HepG2 (cell line): ENCODE data around the gene PCSK6. TPM values are rescaled to one million over a fixed set of nuclear protein-coding genes. Genes with fewer than 3 reads are reported as not detected.
A peak's percentile ranks its signal among the peaks of the same experiment; 100 is the strongest.

Source experiments
- ARNTL ChIP-seq: sonication (generic); formaldehyde crosslinking; IDR thresholded peaks from 2 replicates; pipeline ENCODE4 v1.4.0; 2020; ENCODE audit warnings: mild to moderate bottlenecking, missing genetic modification reagents
- CHCHD3 ChIP-seq: sonication (generic); formaldehyde crosslinking; IDR thresholded peaks from 2 replicates; pipeline ENCODE4 v1.8.0; 2022; ENCODE audit warnings: mild to moderate bottlenecking, missing genetic modification reagents, moderate library complexity
- GATAD1 ChIP-seq: IDR thresholded peaks from 2 replicates; pipeline ENCODE4 v1.6.1; 2016; ENCODE audit warnings: missing genetic modification reagents, missing compliant biosample characterization
- GFI1 ChIP-seq: sonication (generic); formaldehyde crosslinking; IDR thresholded peaks from 2 replicates; pipeline ENCODE4 v1.5.0; 2020; ENCODE audit warnings: missing genetic modification reagents, mild to moderate bottlenecking, borderline replicate concordance
- MTA1 ChIP-seq: sonication (generic); formaldehyde crosslinking; IDR thresholded peaks from 2 replicates; pipeline ENCODE4 v1.4.0; 2020; ENCODE audit warnings: missing genetic modification reagents, mild to moderate bottlenecking, borderline replicate concordance
- NR3C1 ChIP-seq: sonication (generic); formaldehyde crosslinking; IDR thresholded peaks from 2 replicates; pipeline ENCODE4 v1.4.0; 2020; ENCODE audit warnings: missing genetic modification reagents
- SNAPC2 ChIP-seq: sonication (generic); formaldehyde crosslinking; IDR thresholded peaks from 2 replicates; pipeline ENCODE4 v1.8.1; 2022; ENCODE audit warnings: mild to moderate bottlenecking, missing genetic modification reagents
- SPEN ChIP-seq: sonication (generic); formaldehyde crosslinking; IDR thresholded peaks from 2 replicates; pipeline ENCODE4 v1.5.1; 2020; ENCODE audit warnings: low read depth, mild to moderate bottlenecking, missing genetic modification reagents
- SRY ChIP-seq: sonication (generic); formaldehyde crosslinking; IDR thresholded peaks from 2 replicates; pipeline ENCODE4 v1.8.0; 2022; ENCODE audit warnings: mild to moderate bottlenecking, missing genetic modification reagents
- TBX2 ChIP-seq: sonication (generic); formaldehyde crosslinking; IDR thresholded peaks from 2 replicates; pipeline ENCODE4 v1.5.0; 2020; ENCODE audit warnings: missing genetic modification reagents, mild to moderate bottlenecking, borderline replicate concordance
- ZFP90 ChIP-seq: sonication (generic); formaldehyde crosslinking; IDR thresholded peaks from 2 replicates; pipeline ENCODE4 v1.8.0; 2022; ENCODE audit warnings: missing genetic modification reagents, mild to moderate bottlenecking, inconsistent platforms, borderline replicate concordance
- ZNF224 ChIP-seq: sonication (generic); formaldehyde crosslinking; IDR thresholded peaks from 2 replicates; pipeline ENCODE4 v1.5.0; 2020; ENCODE audit warnings: mild to moderate bottlenecking, missing genetic modification reagents
- ZNF296 ChIP-seq: sonication (generic); formaldehyde crosslinking; conservative IDR thresholded peaks from 2 replicates; pipeline ENCODE4 v1.5.0; 2020; ENCODE audit warnings: mild to moderate bottlenecking, missing genetic modification reagents
- ZNF382 ChIP-seq: sonication (generic); formaldehyde crosslinking; IDR thresholded peaks from 2 replicates; pipeline ENCODE4 v1.5.0; 2020; ENCODE audit warnings: missing genetic modification reagents, mild to moderate bottlenecking, borderline replicate concordance
- ZNF562 ChIP-seq: sonication (generic); formaldehyde crosslinking; IDR thresholded peaks from 2 replicates; pipeline ENCODE4 v1.8.0; 2022; ENCODE audit warnings: missing genetic modification reagents, borderline replicate concordance
- ZNF567 ChIP-seq: sonication (generic); formaldehyde crosslinking; IDR thresholded peaks from 2 replicates; pipeline ENCODE4 v1.8.1; 2023; ENCODE audit warnings: mild to moderate bottlenecking, missing genetic modification reagents, borderline replicate concordance
- polyA plus RNA-seq, 8 experiments: library from polyadenylated mRNA; depleted of rRNA in 3 of 8; stranded (reverse) in 7 of 8; unstranded in 1 of 8; fragments of >200 nt; fragmentation: Illumina TruSeq in 4 of 8; extraction: Trizol in 4 of 8; gene quantifications; 2 replicates each; pipeline versions ENCODE4 v1.2.1 to v1.2.3, GENCODE V29; 2011 to 2016; ENCODE audit warnings: low read depth in 4 of 8, missing spikeins in 1 of 8, mixed read lengths in 1 of 8; ENCODE audit not compliant: insufficient read depth in 1 of 8
- total RNA-seq, 5 experiments: library from RNA; depleted of rRNA; stranded (reverse); fragments of >200 nt; fragmentation: Illumina TruSeq; extraction: Trizol; gene quantifications; 2 replicates each; pipeline ENCODE4 v1.2.3, GENCODE V29; 2016; ENCODE audit warnings: low read depth in 1 of 5
- TF ChIP-seq, protein P1 (sequence below): sonication (generic); formaldehyde crosslinking; IDR thresholded peaks from 2 replicates; pipeline ENCODE4 v1.5.0; 2020; ENCODE audit warnings: mild to moderate bottlenecking, missing genetic modification reagents
- TF ChIP-seq, protein P2 (sequence below), 2 experiments: sonication (generic) in 1 of 2; formaldehyde crosslinking in 1 of 2; IDR thresholded peaks; 2 replicates each; pipeline versions ENCODE4 v1.4.0 to v1.6.1; 2016 to 2020; ENCODE audit warnings: borderline replicate concordance in 1 of 2, low read depth in 1 of 2, mild to moderate bottlenecking in 1 of 2, missing genetic modification reagents in 1 of 2

The PCSK6 gene
- total and polyA plus RNA-seq, 2 of the 13 experiments (the other 11 are each of a cell fraction or from before 2014, with no cell fraction given): 56.5 to 155 TPM

DNA sequence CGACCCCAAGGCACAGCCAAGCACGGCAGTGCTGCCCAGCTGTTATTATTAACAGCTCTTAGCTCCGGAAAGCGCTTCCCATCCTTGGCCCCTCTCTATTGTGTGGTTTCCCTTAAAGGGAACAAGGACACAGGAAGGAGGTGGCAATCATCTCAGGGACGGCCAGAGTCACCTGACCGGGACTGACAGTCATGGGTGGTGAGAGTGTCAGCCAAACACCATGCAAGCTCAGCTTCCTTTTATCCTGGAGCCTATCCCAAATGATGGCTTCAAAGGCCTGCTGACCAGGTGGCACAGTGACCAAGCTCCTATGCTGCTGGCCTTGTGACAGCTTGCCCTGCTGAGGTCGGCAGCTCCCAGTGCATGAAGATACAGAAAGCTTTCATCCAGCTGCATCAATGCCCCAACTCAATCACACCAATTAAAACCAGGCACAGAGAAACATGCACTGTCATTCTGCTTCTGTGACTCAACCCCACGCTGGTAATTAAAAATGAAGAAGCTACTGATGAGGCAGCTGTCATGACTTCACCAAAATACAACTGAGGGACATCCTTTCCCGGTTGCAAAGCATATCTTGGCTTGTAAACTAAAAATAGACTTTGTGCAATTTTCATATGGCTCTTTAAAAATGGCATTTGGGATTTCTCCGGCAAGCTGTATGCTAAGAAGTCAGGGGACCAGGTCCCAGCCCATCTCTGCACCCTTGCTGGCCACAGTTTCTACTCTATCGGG, 34.0 kb downstream of the PCSK6 start (continued):
- TF ChIP-seq, protein P1, sequence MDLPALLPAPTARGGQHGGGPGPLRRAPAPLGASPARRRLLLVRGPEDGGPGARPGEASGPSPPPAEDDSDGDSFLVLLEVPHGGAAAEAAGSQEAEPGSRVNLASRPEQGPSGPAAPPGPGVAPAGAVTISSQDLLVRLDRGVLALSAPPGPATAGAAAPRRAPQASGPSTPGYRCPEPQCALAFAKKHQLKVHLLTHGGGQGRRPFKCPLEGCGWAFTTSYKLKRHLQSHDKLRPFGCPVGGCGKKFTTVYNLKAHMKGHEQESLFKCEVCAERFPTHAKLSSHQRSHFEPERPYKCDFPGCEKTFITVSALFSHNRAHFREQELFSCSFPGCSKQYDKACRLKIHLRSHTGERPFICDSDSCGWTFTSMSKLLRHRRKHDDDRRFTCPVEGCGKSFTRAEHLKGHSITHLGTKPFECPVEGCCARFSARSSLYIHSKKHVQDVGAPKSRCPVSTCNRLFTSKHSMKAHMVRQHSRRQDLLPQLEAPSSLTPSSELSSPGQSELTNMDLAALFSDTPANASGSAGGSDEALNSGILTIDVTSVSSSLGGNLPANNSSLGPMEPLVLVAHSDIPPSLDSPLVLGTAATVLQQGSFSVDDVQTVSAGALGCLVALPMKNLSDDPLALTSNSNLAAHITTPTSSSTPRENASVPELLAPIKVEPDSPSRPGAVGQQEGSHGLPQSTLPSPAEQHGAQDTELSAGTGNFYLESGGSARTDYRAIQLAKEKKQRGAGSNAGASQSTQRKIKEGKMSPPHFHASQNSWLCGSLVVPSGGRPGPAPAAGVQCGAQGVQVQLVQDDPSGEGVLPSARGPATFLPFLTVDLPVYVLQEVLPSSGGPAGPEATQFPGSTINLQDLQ (CRISPR knock-in tag): no peak
- TF ChIP-seq ZFP90 (CRISPR knock-in tag) (no peak), SPEN (no peak), ZNF382 (CRISPR knock-in tag) (no peak), NR3C1 (CRISPR knock-in tag) (no peak), CHCHD3 (CRISPR knock-in tag) (no peak), SNAPC2 (CRISPR knock-in tag) (no peak), SRY (CRISPR knock-in tag) (no peak), GATAD1 (CRISPR knock-in tag) (0 out of 2 replicates have a peak, but pooled peaks have one; percentile 17), ARNTL (peak; percentile 21; the same call in 1 of the 2 replicates), ZNF296 (CRISPR knock-in tag) (no peak), ZNF224 (no peak), GFI1 (no peak), ZNF567 (no peak), ZNF562 (CRISPR knock-in tag) (no peak), MTA1 (0 out of 2 replicates have a peak, but pooled peaks have one; percentile 19), TBX2 (CRISPR knock-in tag) (0 out of 2 replicates have a peak, but pooled peaks have one; percentile 24)
- TF ChIP-seq, protein P2, sequence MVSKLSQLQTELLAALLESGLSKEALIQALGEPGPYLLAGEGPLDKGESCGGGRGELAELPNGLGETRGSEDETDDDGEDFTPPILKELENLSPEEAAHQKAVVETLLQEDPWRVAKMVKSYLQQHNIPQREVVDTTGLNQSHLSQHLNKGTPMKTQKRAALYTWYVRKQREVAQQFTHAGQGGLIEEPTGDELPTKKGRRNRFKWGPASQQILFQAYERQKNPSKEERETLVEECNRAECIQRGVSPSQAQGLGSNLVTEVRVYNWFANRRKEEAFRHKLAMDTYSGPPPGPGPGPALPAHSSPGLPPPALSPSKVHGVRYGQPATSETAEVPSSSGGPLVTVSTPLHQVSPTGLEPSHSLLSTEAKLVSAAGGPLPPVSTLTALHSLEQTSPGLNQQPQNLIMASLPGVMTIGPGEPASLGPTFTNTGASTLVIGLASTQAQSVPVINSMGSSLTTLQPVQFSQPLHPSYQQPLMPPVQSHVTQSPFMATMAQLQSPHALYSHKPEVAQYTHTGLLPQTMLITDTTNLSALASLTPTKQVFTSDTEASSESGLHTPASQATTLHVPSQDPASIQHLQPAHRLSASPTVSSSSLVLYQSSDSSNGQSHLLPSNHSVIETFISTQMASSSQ (IDR thresholded peaks at IDR 0.05; ENCODE audit: low read depth): no peak
- TF ChIP-seq, protein P2 (CRISPR knock-in tag; IDR thresholded peaks at IDR 0.05; ENCODE audit: borderline replicate concordance): no peak
